ENCODE data around the gene COL13A1. TPM values are rescaled to one million over a fixed set of nuclear protein-coding genes. Genes with fewer than 3 reads are reported as not detected.

The COL13A1 gene
- total and polyA plus RNA-seq, 5 donors, result 4.4 to 13.7 (median 8.5) TPM

GRCh38 chr10:69968830-69969229 is 167.1 kb downstream of the COL13A1 start:
- Histone ChIP-seq H3K27ac (ENCODE audit: low read length) (no peak overlapping the region), H3K27me3 (ENCODE audit: control insufficient read depth, insufficient read depth) (no peaks in the 10 kb centered on the region), H3K4me1 (ENCODE audit: control insufficient read depth, insufficient read depth, low read length) (no peaks in the 10 kb centered on the region), H3K4me3 (ENCODE audit: low read length) (no peak overlapping the region), H3K9me3 (ENCODE audit: control insufficient read depth, low read length) (no peaks in the 10 kb centered on the region)
- DNase-seq (no peak), ATAC-seq (peak in 1 of 2 donors; percentile 58)
- 64% methylated on average over 3 of the region's 3 CpGs for WGBS
- intact Hi-C loops (cut with DNase I), result no loop called here

GRCh38 chr10:69969977-69970376 is 168.3 kb downstream of the COL13A1 start:
- Histone ChIP-seq H3K9me3 (ENCODE audit: control insufficient read depth, low read length) (no peaks in the 10 kb centered on the region), H3K27me3 (ENCODE audit: control insufficient read depth, insufficient read depth) (no peaks in the 10 kb centered on the region), H3K27ac (ENCODE audit: low read length) (no peak overlapping the region), H3K4me1 (ENCODE audit: control insufficient read depth, insufficient read depth, low read length) (no peaks in the 10 kb centered on the region), H3K4me3 (ENCODE audit: low read length) (no peak overlapping the region)
- no peak for DNase-seq
- 83% methylated on average over 3 of the region's 3 CpGs for WGBS
- ATAC-seq, result no peak
- intact Hi-C loops (cut with DNase I), result no loop called here

GRCh38 chr10:69972981-69973397 is 171.3 kb downstream of the COL13A1 start:
- no peaks in the 10 kb centered on the region for H3K9me3 ChIP-seq (ENCODE audit: control insufficient read depth, low read length)
- 87% methylated on average over 3 of the region's 3 CpGs for WGBS
- ATAC-seq (no peak), DNase-seq (no peak)
- no peaks in the 10 kb centered on the region for H3K27me3 ChIP-seq (ENCODE audit: control insufficient read depth, insufficient read depth)
- intact Hi-C loops (cut with DNase I), result no loop called here
- no peak overlapping the region for H3K27ac ChIP-seq (ENCODE audit: low read length)
- no peak overlapping the region for H3K4me3 ChIP-seq (ENCODE audit: low read length)
- no peaks in the 10 kb centered on the region for H3K4me1 ChIP-seq (ENCODE audit: control insufficient read depth, insufficient read depth, low read length)

- Histone ChIP-seq H3K4me3 (ENCODE audit: low read length) (no peak overlapping the region), H3K27ac (ENCODE audit: low read length) (no peak overlapping the region), H3K27me3 (ENCODE audit: control insufficient read depth, insufficient read depth) (no peaks in the 10 kb centered on the region), H3K9me3 (ENCODE audit: control insufficient read depth, low read length) (no peaks in the 10 kb centered on the region), H3K4me1 (ENCODE audit: control insufficient read depth, insufficient read depth, low read length) (no peaks in the 10 kb centered on the region)
- ATAC-seq, result no peak
- intact Hi-C loops (cut with DNase I), result no loop called here
- DNase-seq, result no peak
These were observed 172.0 kb downstream of the COL13A1 start for GRCh38 chr10:69973678-69974077.

GRCh38 chr10:69974551-69975155 is 172.9 kb downstream of the COL13A1 start:
- H3K27me3 ChIP-seq (ENCODE audit: control insufficient read depth, insufficient read depth), result no peaks in the 10 kb centered on the region
- no peaks in the 10 kb centered on the region for H3K4me1 ChIP-seq (ENCODE audit: control insufficient read depth, insufficient read depth, low read length)
- no peaks in the 10 kb centered on the region for H3K9me3 ChIP-seq (ENCODE audit: control insufficient read depth, low read length)
- ATAC-seq, result no peak
- H3K27ac ChIP-seq (ENCODE audit: low read length), result no peak overlapping the region
- WGBS, result 47% methylated on average over 2 of the region's 2 CpGs
- no peak for DNase-seq
- intact Hi-C loops (cut with DNase I), result no loop called here
- H3K4me3 ChIP-seq (ENCODE audit: low read length), result no peak overlapping the region

GRCh38 chr10:69976795-69977546 is 175.3 kb downstream of the COL13A1 start:
- Histone ChIP-seq H3K4me1 (ENCODE audit: control insufficient read depth, insufficient read depth, low read length) (no peaks in the 10 kb centered on the region), H3K4me3 (ENCODE audit: low read length) (no peak overlapping the region), H3K27me3 (ENCODE audit: control insufficient read depth, insufficient read depth) (no peaks in the 10 kb centered on the region), H3K9me3 (ENCODE audit: control insufficient read depth, low read length) (peaks cover 4% of the 10 kb centered on the region), H3K27ac (ENCODE audit: low read length) (no peak overlapping the region)
- intact Hi-C loops (cut with DNase I), result no loop called here
- WGBS, result 45% methylated on average over 3 of the region's 3 CpGs
- no peak for ATAC-seq
- no peak for DNase-seq

- no peaks in the 10 kb centered on the region for H3K27me3 ChIP-seq (ENCODE audit: control insufficient read depth, insufficient read depth)
- ATAC-seq (no peak), DNase-seq (no peak)
- no peak overlapping the region for H3K27ac ChIP-seq (ENCODE audit: low read length)
- H3K4me3 ChIP-seq (ENCODE audit: low read length), result no peak overlapping the region
- intact Hi-C loops (cut with DNase I), result no loop called here
- H3K9me3 ChIP-seq (ENCODE audit: control insufficient read depth, low read length), result peaks cover 4% of the 10 kb centered on the region
- H3K4me1 ChIP-seq (ENCODE audit: control insufficient read depth, insufficient read depth, low read length), result no peaks in the 10 kb centered on the region
These were observed 177.5 kb downstream of the COL13A1 start for GRCh38 chr10:69979174-69979573.

- Histone ChIP-seq H3K27me3 (ENCODE audit: control insufficient read depth, insufficient read depth) (no peaks in the 10 kb centered on the region), H3K9me3 (ENCODE audit: control insufficient read depth, low read length) (peaks cover 4% of the 10 kb centered on the region), H3K4me3 (ENCODE audit: low read length) (no peak overlapping the region), H3K4me1 (ENCODE audit: control insufficient read depth, insufficient read depth, low read length) (no peaks in the 10 kb centered on the region), H3K27ac (ENCODE audit: low read length) (no peak overlapping the region)
- no peak for ATAC-seq
- intact Hi-C loops (cut with DNase I), result no loop called here
- no peak for DNase-seq
- 89% methylated on average over 2 of the region's 2 CpGs for WGBS
These were observed 179.0 kb downstream of the COL13A1 start for GRCh38 chr10:69980672-69981071.

- H3K4me3 ChIP-seq (ENCODE audit: low read length), result no peak overlapping the region
- H3K4me1 ChIP-seq (ENCODE audit: control insufficient read depth, insufficient read depth, low read length), result no peaks in the 10 kb centered on the region
- ATAC-seq (no peak), DNase-seq (no peak)
- 71% methylated on average over 2 of the region's 2 CpGs for WGBS
- no peaks in the 10 kb centered on the region for H3K27me3 ChIP-seq (ENCODE audit: control insufficient read depth, insufficient read depth)
- no peaks in the 10 kb centered on the region for H3K9me3 ChIP-seq (ENCODE audit: control insufficient read depth, low read length)
- intact Hi-C loops (cut with DNase I), result no loop called here
- H3K27ac ChIP-seq (ENCODE audit: low read length), result no peak overlapping the region
These were observed 186.4 kb downstream of the COL13A1 start for GRCh38 chr10:69988094-69988493.

GRCh38 chr10:69991151-69991550 is 189.4 kb downstream of the COL13A1 start:
- no peak for ATAC-seq
- H3K27me3 ChIP-seq (ENCODE audit: control insufficient read depth, insufficient read depth), result no peaks in the 10 kb centered on the region
- H3K4me3 ChIP-seq (ENCODE audit: low read length), result no peak overlapping the region
- no peak for DNase-seq
- intact Hi-C loops (cut with DNase I), result no loop called here
- no peaks in the 10 kb centered on the region for H3K4me1 ChIP-seq (ENCODE audit: control insufficient read depth, insufficient read depth, low read length)
- 74% methylated on average over 2 of the region's 2 CpGs for WGBS
- H3K27ac ChIP-seq (ENCODE audit: low read length), result no peak overlapping the region
- no peaks in the 10 kb centered on the region for H3K9me3 ChIP-seq (ENCODE audit: control insufficient read depth, low read length)

- Histone ChIP-seq H3K27ac (ENCODE audit: low read length) (no peak overlapping the region), H3K4me3 (ENCODE audit: low read length) (no peak overlapping the region)
- DNase-seq, result peak in 2 of 3 donors; percentile 29 to 52
These were observed 192.6 kb downstream of the COL13A1 start for GRCh38 chr10:69994262-69994661.

More at GRCh38 chr10:69994262-69994661, 192.6 kb downstream of the COL13A1 start:
- no peaks in the 10 kb centered on the region for H3K9me3 ChIP-seq (ENCODE audit: control insufficient read depth, low read length)
- H3K27me3 ChIP-seq (ENCODE audit: control insufficient read depth, insufficient read depth), result no peaks in the 10 kb centered on the region
- intact Hi-C loops (cut with DNase I), result no loop called here
- ATAC-seq, result peak; percentile 68 to 91
- H3K4me1 ChIP-seq (ENCODE audit: control insufficient read depth, insufficient read depth, low read length), result no peaks in the 10 kb centered on the region
- 49% methylated on average over 2 of the region's 2 CpGs for WGBS
